K562 (cell line): Measurements from ENCODE around the gene HYOU1. TPM values are rescaled to one million over a fixed set of nuclear protein-coding genes. Genes with fewer than 3 reads are reported as not detected.

Source experiments
- FOS ChIP-seq: IDR thresholded peaks from 3 replicates; pipeline ENCODE4 v1.6.1; 2011; ENCODE audit not compliant: insufficient read length; ENCODE audit errors: extremely low read depth
- FOXP1 ChIP-seq: sonication (generic); formaldehyde crosslinking; IDR thresholded peaks from 2 replicates; pipeline ENCODE4 v1.8.0; 2022; ENCODE audit warnings: mild to moderate bottlenecking, missing genetic modification reagents
- FUS ChIP-seq: fragments of 200-400 bp; formaldehyde crosslinking; optimal IDR thresholded peaks from 2 replicates; pipeline ENCODE3; 2017; ENCODE audit warnings: low read depth, low read length
- GTF2A2 ChIP-seq: IDR thresholded peaks from 2 replicates; pipeline ENCODE4 v1.6.1; 2016; ENCODE audit warnings: mild to moderate bottlenecking, missing genetic modification characterization, missing compliant biosample characterization
- HBP1 ChIP-seq: fragments of 450-650 bp; formaldehyde crosslinking; IDR thresholded peaks from 2 replicates; pipeline ENCODE4 v1.4.0; 2022; ENCODE audit warnings: missing genetic modification characterization
- HDAC1 ChIP-seq, 2 experiments: fragments of 450-650 bp; IDR thresholded peaks; 2 replicates each; pipeline ENCODE4 v1.6.1; 2016 to 2017; ENCODE audit warnings: inconsistent platforms in 1 of 2, mild to moderate bottlenecking in 1 of 2, moderate library complexity in 1 of 2
- HDAC8 ChIP-seq: fragments of 450-650 bp; IDR thresholded peaks from 2 replicates; pipeline ENCODE4 v1.6.1; 2016; ENCODE audit warnings: mild to moderate bottlenecking, missing genetic modification characterization, moderate library complexity, missing compliant biosample characterization
- KLF1 ChIP-seq: fragments of 450-650 bp; IDR thresholded peaks from 2 replicates; pipeline ENCODE4 v1.6.1; 2016; ENCODE audit warnings: missing genetic modification characterization, missing compliant biosample characterization
- LARP7 ChIP-seq: fragments of 450-650 bp; IDR thresholded peaks from 2 replicates; pipeline ENCODE4 v1.6.1; 2016
- MAX ChIP-seq: sonication (generic); formaldehyde crosslinking; IDR thresholded peaks from 2 replicates; pipeline ENCODE4 v1.9.0; 2022; ENCODE audit warnings: mild to moderate bottlenecking, missing genetic modification reagents
- MBD2 ChIP-seq: sonication (generic); IDR thresholded peaks from 2 replicates; pipeline ENCODE4 v1.6.1; 2016; ENCODE audit warnings: low read depth, borderline replicate concordance
- MLX ChIP-seq, 2 experiments: fragments of 450-650 bp in 1 of 2; sonication (generic) in 1 of 2; formaldehyde crosslinking; conservative IDR thresholded peaks; 2 replicates each; pipeline versions ENCODE4 v1.4.0 to v1.8.1; 2020 to 2022; ENCODE audit warnings: mild to moderate bottlenecking in 1 of 2, missing genetic modification reagents in 1 of 2
- MTA3 ChIP-seq: fragments of 450-650 bp; formaldehyde crosslinking; IDR thresholded peaks from 2 replicates; pipeline ENCODE4 v1.6.1; 2017; ENCODE audit warnings: mild to moderate bottlenecking, borderline replicate concordance
- MYC ChIP-seq, 2 experiments: fragments of 250-450 bp in 1 of 2; sonication (Bioruptor Pico) in 1 of 2; IDR thresholded peaks; 2 replicates each; pipeline versions ENCODE4 v1.5.1 to v1.6.1; 2012 to 2021; ENCODE audit warnings: low read depth in 2 of 2, borderline replicate concordance in 1 of 2, improper control_type of control experiment in 1 of 2, low read length in 1 of 2, mild to moderate bottlenecking in 1 of 2, moderate library complexity in 1 of 2
- PHB ChIP-seq: fragments of 250-450 bp; sonication (Bioruptor Pico); IDR thresholded peaks from 2 replicates; pipeline ENCODE4 v1.5.0; 2021
- PHB2 ChIP-seq: fragments of 450-650 bp; IDR thresholded peaks from 2 replicates; pipeline ENCODE4 v1.6.1; 2017; ENCODE audit warnings: low read depth
- POLR2AphosphoS5 ChIP-seq: IDR thresholded peaks from 2 replicates; pipeline ENCODE4 v1.6.1; 2011; ENCODE audit warnings: mild to moderate bottlenecking, low read depth, low read length, moderate library complexity; ENCODE audit not compliant: control insufficient read depth, insufficient read depth
- SPI1 ChIP-seq: IDR thresholded peaks from 2 replicates; pipeline ENCODE4 v1.6.1; 2011; ENCODE audit warnings: low read depth, low read length, control low read depth, borderline replicate concordance
- TCF15 ChIP-seq: fragments of 250-450 bp; sonication (Bioruptor Pico); IDR thresholded peaks from 2 replicates; pipeline ENCODE4 v1.8.0; 2022; ENCODE audit warnings: moderate library complexity, mild to moderate bottlenecking, inconsistent platforms
- TFE3 ChIP-seq: fragments of 450-650 bp; formaldehyde crosslinking; IDR thresholded peaks from 2 replicates; pipeline ENCODE4 v1.4.0; 2020; ENCODE audit warnings: mild to moderate bottlenecking, mixed read lengths
- TOE1 ChIP-seq, 2 experiments: fragments of 450-650 bp in 1 of 2; sonication (generic) in 1 of 2; formaldehyde crosslinking in 1 of 2; IDR thresholded peaks; 2 replicates each; pipeline versions ENCODE4 v1.7.1 to v1.8.0; 2016 to 2022; ENCODE audit warnings: borderline replicate concordance in 2 of 2, mild to moderate bottlenecking in 2 of 2, antibody characterized with exemption in 1 of 2, inconsistent platforms in 1 of 2, low read depth in 1 of 2, missing genetic modification reagents in 1 of 2, moderate library complexity in 1 of 2
- XRCC4 ChIP-seq: IDR thresholded peaks from one replicate; pipeline ENCODE4 v1.6.1; 2011; ENCODE audit not compliant: insufficient read depth, insufficient read length; ENCODE audit errors: extremely low read depth
- XRCC5 ChIP-seq: fragments of 200-400 bp; formaldehyde crosslinking; IDR thresholded peaks from 2 replicates; pipeline ENCODE4 v1.6.1; 2017; ENCODE audit warnings: low read depth, mild to moderate bottlenecking, low read length
- ZNF668 ChIP-seq: fragments of 250-450 bp; sonication (Bioruptor Pico); IDR thresholded peaks from 2 replicates; pipeline ENCODE4 v1.8.0; 2022; ENCODE audit warnings: mild to moderate bottlenecking, inconsistent platforms
- polyA plus RNA-seq, 8 experiments: library from polyadenylated mRNA; depleted of rRNA in 4 of 8; stranded (reverse) in 5 of 8; unstranded in 3 of 8; fragments of >200 nt; fragmentation: Nextera tagmentation in 2 of 8; fragmentation: Illumina TruSeq in 1 of 8; extraction: Ambion mirVana in 2 of 8; extraction: Trizol in 1 of 8; gene quantifications; 2 replicates each; pipeline versions ENCODE4 v1.2.1 to v1.2.3, GENCODE V29; 2011 to 2014; ENCODE audit warnings: inconsistent platforms in 1 of 8, missing spikeins in 1 of 8
- total RNA-seq, 7 experiments: library from RNA; depleted of rRNA in 6 of 7; stranded (reverse); fragments of >200 nt in 6 of 7; fragmentation: Illumina TruSeq in 2 of 7; extraction: Trizol in 2 of 7; gene quantifications; 2 replicates each; pipeline versions ENCODE4 v1.2.1 to v1.2.3, GENCODE V29; 2011 to 2021; ENCODE audit warnings: low replicate concordance in 1 of 7

The HYOU1 gene
- total and polyA plus RNA-seq, 9 of the 15 experiments (the other 6 are each of a cell fraction or from before 2014, with no cell fraction given), result 19.5 to 197 (median 128) TPM

- TF ChIP-seq TOE1 (IDR thresholded peaks at IDR 0.05; ENCODE audit: borderline replicate concordance) (no peak), TOE1 (CRISPR knock-in tag; IDR thresholded peaks at IDR 0.05; ENCODE audit: borderline replicate concordance, low read depth) (0 out of 2 replicates have a peak, but pooled peaks have one; percentile 29), XRCC4 (no peak), PHB2 (peak; percentile 70), SPI1 (no peak), MLX (CRISPR knock-in tag; conservative IDR thresholded peaks at IDR 0.05) (no peak; a peak in 1 of 4 replicates), HDAC1 (IDR thresholded peaks at IDR 0.05) (peak in 1 of 2 experiments; percentile 83; a peak in 2 of 4 replicates), PHB (CRISPR knock-in tag) (no peak), FOS (no peak), GTF2A2 (tag) (no peak), POLR2AphosphoS5 (peak; percentile 95), LARP7 (no peak), HDAC8 (tag) (no peak), MAX (CRISPR knock-in tag) (peak; percentile 57; the same call in 1 of the 2 replicates), TCF15 (CRISPR knock-in tag) (no peak), KLF1 (tag) (no peak), FUS (no peak), MTA3 (peak; percentile 83), MBD2 (peak; percentile 63), XRCC5 (0 out of 2 replicates have a peak, but pooled peaks have one; percentile 65), MYC (IDR thresholded peaks at IDR 0.05; ENCODE audit: low read depth, low read length) (peak; percentile 40; the same call in 1 of the 2 replicates), MYC (CRISPR knock-in tag; IDR thresholded peaks at IDR 0.05; ENCODE audit: borderline replicate concordance, low read depth) (no peak), TFE3 (CRISPR knock-in tag) (no peak), HBP1 (CRISPR knock-in tag) (no peak), ZNF668 (CRISPR knock-in tag) (no peak), FOXP1 (CRISPR knock-in tag) (no peak)
Measured at GRCh38 chr11:119085437-119085847, 28.4 kb upstream of the HYOU1 start (continued).
